ENCODE results near the gene EIF2S3.
"Not testable (repeated sequence)": the region's sequence is repeated elsewhere in the genome, so short reads cannot be mapped to it uniquely, and the experiment has no call there.

The EIF2S3 gene

DNA sequence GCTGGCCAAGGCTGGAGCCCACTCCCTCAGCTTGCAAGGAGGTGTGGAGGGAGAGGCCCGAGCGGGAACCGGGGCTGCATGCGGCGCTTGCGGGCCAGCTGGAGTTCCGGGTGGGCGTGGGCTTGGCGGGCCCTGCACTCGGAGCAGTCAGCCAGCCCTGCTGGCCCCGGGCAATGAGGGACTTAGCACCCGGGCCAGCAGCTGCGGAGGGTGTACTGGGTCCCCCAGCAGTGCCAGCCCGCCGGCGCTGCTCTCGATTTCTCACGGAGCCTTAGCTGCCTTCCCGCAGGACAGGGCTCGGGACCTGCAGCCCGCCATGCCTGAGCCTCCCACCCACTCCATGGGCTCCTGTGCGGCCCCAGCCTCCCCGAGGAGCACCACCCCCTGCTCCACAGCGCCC lies 5.1 kb upstream of the EIF2S3 start:
- H3K4me2 ChIP-seq (ENCODE audit: low read length, poor library complexity, severe bottlenecking); H3K18ac ChIP-seq (ENCODE audit: low read depth in 1 of 2, low read length in 2 of 2); H3K27ac ChIP-seq (ENCODE audit: low read length, poor library complexity, severe bottlenecking); H3K27me3 ChIP-seq (ENCODE audit: control insufficient read depth in 1 of 2, insufficient read depth in 1 of 2, low read length in 2 of 2); H2BK120ac ChIP-seq (ENCODE audit: low read depth, low read length); H2BK12ac ChIP-seq (ENCODE audit: low read length in 2 of 2); H2AFZ ChIP-seq (ENCODE audit: low read depth, low read length); H2AK5ac ChIP-seq (ENCODE audit: low read length, severe bottlenecking); H3K4ac ChIP-seq (ENCODE audit: low read depth in 1 of 2, low read length in 2 of 2); H4K91ac ChIP-seq (ENCODE audit: low read length); H3K14ac ChIP-seq (ENCODE audit: low read length in 2 of 2); H2BK15ac ChIP-seq (ENCODE audit: low read depth, poor library complexity, severe bottlenecking); H3K9me3 ChIP-seq (ENCODE audit: control insufficient read depth, low read length); H3K36me3 ChIP-seq (ENCODE audit: control insufficient read depth in 1 of 2, insufficient read depth in 2 of 2, low read depth in 1 of 2, low read length in 2 of 2); H3K79me1 ChIP-seq (replicated peaks; ENCODE audit: low read length, poor library complexity, severe bottlenecking); H3K4me1 ChIP-seq (ENCODE audit: control insufficient read depth, insufficient read depth, low read depth, low read length); H2BK5ac ChIP-seq (ENCODE audit: low read depth, low read length, poor library complexity, severe bottlenecking); H3K23ac ChIP-seq (ENCODE audit: low read length in 2 of 2); H4K8ac ChIP-seq (ENCODE audit: low read length); H3K4me3 ChIP-seq (ENCODE audit: insufficient read depth in 1 of 2, low read depth in 1 of 2, low read length in 2 of 2); DNase-seq; H3K9ac ChIP-seq (ENCODE audit: low read length): not testable (repeated sequence)
- WGBS, result 100% methylated on average over 2 of the region's 24 CpGs

DNA sequence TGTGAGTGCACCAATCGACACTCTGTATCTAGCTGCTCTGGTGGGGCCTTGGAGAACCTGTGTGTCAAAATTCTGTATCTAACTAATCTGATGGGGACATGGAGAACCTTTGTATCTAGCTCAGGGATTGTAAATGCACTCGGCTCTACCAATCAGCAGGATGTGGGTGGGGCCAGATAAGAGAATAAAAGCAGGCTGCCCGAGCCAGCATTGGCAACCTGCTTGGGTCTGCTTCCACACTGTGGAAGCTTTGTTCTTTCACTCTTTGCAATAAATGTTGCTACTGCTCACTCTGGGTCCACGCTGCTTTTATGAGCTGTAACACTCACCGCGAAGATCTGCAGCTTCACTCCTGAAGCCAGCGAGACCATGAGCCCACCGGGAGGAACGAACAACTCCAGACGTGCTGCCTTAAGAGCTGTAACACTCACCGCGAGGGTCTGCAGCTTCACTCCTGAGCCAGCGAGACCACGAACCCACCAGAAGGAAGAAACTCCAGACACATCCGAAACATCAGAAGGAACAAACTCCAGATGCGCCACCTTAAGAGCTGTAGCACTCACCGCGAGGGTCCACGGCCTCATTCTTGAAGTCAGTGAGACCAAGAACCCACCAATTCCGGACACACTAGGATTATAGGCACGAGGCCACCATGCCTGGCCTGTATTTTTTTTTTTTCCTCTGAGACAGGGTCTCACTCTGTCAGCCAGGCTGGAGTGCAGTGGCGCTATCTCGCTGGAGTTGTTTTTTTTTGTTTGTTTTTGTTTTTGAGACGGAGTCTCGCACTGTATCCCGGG lies 4.0 kb upstream of the EIF2S3 start:
- H3K4me3 ChIP-seq (ENCODE audit: insufficient read depth in 1 of 2, low read depth in 1 of 2, low read length in 2 of 2); H2BK15ac ChIP-seq (ENCODE audit: low read depth, poor library complexity, severe bottlenecking); H2BK120ac ChIP-seq (ENCODE audit: low read depth, low read length); H2BK5ac ChIP-seq (ENCODE audit: low read depth, low read length, poor library complexity, severe bottlenecking); H3K4me1 ChIP-seq (ENCODE audit: control insufficient read depth, insufficient read depth, low read depth, low read length); H3K79me1 ChIP-seq (replicated peaks; ENCODE audit: low read length, poor library complexity, severe bottlenecking); H3K27ac ChIP-seq (ENCODE audit: low read length, poor library complexity, severe bottlenecking); H3K4me2 ChIP-seq (ENCODE audit: low read length, poor library complexity, severe bottlenecking); H3K4ac ChIP-seq (ENCODE audit: low read depth in 1 of 2, low read length in 2 of 2); H3K18ac ChIP-seq (ENCODE audit: low read depth in 1 of 2, low read length in 2 of 2); H2AFZ ChIP-seq (ENCODE audit: low read depth, low read length); H3K9ac ChIP-seq (ENCODE audit: low read length); H4K8ac ChIP-seq (ENCODE audit: low read length); H3K14ac ChIP-seq (ENCODE audit: low read length in 2 of 2); H3K9me3 ChIP-seq (ENCODE audit: control insufficient read depth, low read length); H2AK5ac ChIP-seq (ENCODE audit: low read length, severe bottlenecking); H3K23ac ChIP-seq (ENCODE audit: low read length in 2 of 2); DNase-seq; H2BK12ac ChIP-seq (ENCODE audit: low read length in 2 of 2); H3K27me3 ChIP-seq (ENCODE audit: control insufficient read depth in 1 of 2, insufficient read depth in 1 of 2, low read length in 2 of 2); H4K91ac ChIP-seq (ENCODE audit: low read length); H3K36me3 ChIP-seq (ENCODE audit: control insufficient read depth in 1 of 2, insufficient read depth in 2 of 2, low read depth in 1 of 2, low read length in 2 of 2): not testable (repeated sequence)
- 92% methylated on average over 19 of the region's 26 CpGs for WGBS

GRCh38 chrX:24055043-24055356 lies 244 bp downstream of the EIF2S3 start:
- Histone ChIP-seq H3K79me1 (replicated peaks; ENCODE audit: low read length, poor library complexity, severe bottlenecking) (no peaks in the 10 kb centered on the region), H2BK5ac (ENCODE audit: low read depth, low read length, poor library complexity, severe bottlenecking) (peak overlapping the region; percentile 92), H3K9me3 (ENCODE audit: control insufficient read depth, low read length) (no peaks in the 10 kb centered on the region), H3K4ac (ENCODE audit: low read depth in 1 of 2, low read length in 2 of 2) (peak overlapping the region; percentile 57 to 86), H2BK15ac (ENCODE audit: low read depth, poor library complexity, severe bottlenecking) (no peak overlapping the region), H3K9ac (ENCODE audit: low read length) (no peak overlapping the region), H2BK120ac (ENCODE audit: low read depth, low read length) (no peak overlapping the region), H4K91ac (ENCODE audit: low read length) (peak overlapping the region; percentile 80), H3K27ac (ENCODE audit: low read length, poor library complexity, severe bottlenecking) (peak overlapping the region; percentile 99), H3K4me3 (ENCODE audit: insufficient read depth in 1 of 2, low read depth in 1 of 2, low read length in 2 of 2) (peak overlapping the region in 1 of 2 experiments; percentile 82), H2BK12ac (ENCODE audit: low read length in 2 of 2) (peak overlapping the region in 1 of 2 experiments; percentile 77), H3K23ac (ENCODE audit: low read length in 2 of 2) (no peak overlapping the region), H4K8ac (ENCODE audit: low read length) (no peak overlapping the region), H3K4me1 (ENCODE audit: control insufficient read depth, insufficient read depth, low read depth, low read length) (peaks cover 2% of the 10 kb centered on the region), H3K27me3 (ENCODE audit: control insufficient read depth in 1 of 2, insufficient read depth in 1 of 2, low read length in 2 of 2) (no peaks in the 10 kb centered on the region), H3K4me2 (ENCODE audit: low read length, poor library complexity, severe bottlenecking) (peak overlapping the region; percentile 43), H3K14ac (ENCODE audit: low read length in 2 of 2) (peak overlapping the region in 1 of 2 experiments; percentile 91), H3K36me3 (ENCODE audit: control insufficient read depth in 1 of 2, insufficient read depth in 2 of 2, low read depth in 1 of 2, low read length in 2 of 2) (peaks cover 6 to 27% of the 10 kb centered on the region in 2 experiments), H3K18ac (ENCODE audit: low read depth in 1 of 2, low read length in 2 of 2) (peak overlapping the region; percentile 81 to 93), H2AFZ (ENCODE audit: low read depth, low read length) (no peak overlapping the region), H2AK5ac (ENCODE audit: low read length, severe bottlenecking) (no peak overlapping the region)
- DNase-seq, result no peak
- WGBS, result 1% methylated on average over 14 of the region's 14 CpGs

- Histone ChIP-seq H3K79me1 (replicated peaks; ENCODE audit: low read length, poor library complexity, severe bottlenecking) (no peaks in the 10 kb centered on the region), H2BK5ac (ENCODE audit: low read depth, low read length, poor library complexity, severe bottlenecking) (no peak overlapping the region)
- 100% methylated on average over 3 of the region's 6 CpGs for WGBS
These were observed 8.7 kb downstream of the EIF2S3 start for GRCh38 chrX:24063488-24063887.

More at GRCh38 chrX:24063488-24063887, 8.7 kb downstream of the EIF2S3 start:
- no peak overlapping the region for H3K27ac ChIP-seq (ENCODE audit: low read length, poor library complexity, severe bottlenecking)
- no peak overlapping the region for H2BK15ac ChIP-seq (ENCODE audit: low read depth, poor library complexity, severe bottlenecking)
- no peaks in the 10 kb centered on the region for H3K9me3 ChIP-seq (ENCODE audit: control insufficient read depth, low read length)
- no peaks in the 10 kb centered on the region for H3K4me1 ChIP-seq (ENCODE audit: control insufficient read depth, insufficient read depth, low read depth, low read length)
- no peak overlapping the region for H3K4ac ChIP-seq (ENCODE audit: low read depth in 1 of 2, low read length in 2 of 2)
- H2BK120ac ChIP-seq (ENCODE audit: low read depth, low read length), result no peak overlapping the region
- no peak overlapping the region for H2BK12ac ChIP-seq (ENCODE audit: low read length in 2 of 2)
- no peak overlapping the region for H3K9ac ChIP-seq (ENCODE audit: low read length)
- H2AFZ ChIP-seq (ENCODE audit: low read depth, low read length), result no peak overlapping the region
- no peak overlapping the region for H4K8ac ChIP-seq (ENCODE audit: low read length)
- no peak overlapping the region for H3K4me3 ChIP-seq (ENCODE audit: insufficient read depth in 1 of 2, low read depth in 1 of 2, low read length in 2 of 2)
- no peak overlapping the region for H3K14ac ChIP-seq (ENCODE audit: low read length in 2 of 2)
- H3K18ac ChIP-seq (ENCODE audit: low read depth in 1 of 2, low read length in 2 of 2), result no peak overlapping the region
- no peak overlapping the region for H3K4me2 ChIP-seq (ENCODE audit: low read length, poor library complexity, severe bottlenecking)
- no peak overlapping the region for H2AK5ac ChIP-seq (ENCODE audit: low read length, severe bottlenecking)
- H3K23ac ChIP-seq (ENCODE audit: low read length in 2 of 2), result no peak overlapping the region
- no peak overlapping the region for H4K91ac ChIP-seq (ENCODE audit: low read length)
- peaks cover 14 to 91% of the 10 kb centered on the region in 2 experiments for H3K36me3 ChIP-seq (ENCODE audit: control insufficient read depth in 1 of 2, insufficient read depth in 2 of 2, low read depth in 1 of 2, low read length in 2 of 2)
- no peaks in the 10 kb centered on the region for H3K27me3 ChIP-seq (ENCODE audit: control insufficient read depth in 1 of 2, insufficient read depth in 1 of 2, low read length in 2 of 2)
- DNase-seq, result no peak

Data from mesenchymal stem cell (in vitro differentiated cells and primary cell).